GM18909 (cell line): Measurements from ENCODE around the gene RNF169.

Experiments used
- ATAC-seq: cut with Tn5 transposase; IDR thresholded peaks from one replicate; pipeline ENCODE4 v1.9.1; 2021; ENCODE audit warnings: mild to moderate bottlenecking; ENCODE audit not compliant: unreplicated experiment, poor library complexity

RNF169 gene

DNA sequence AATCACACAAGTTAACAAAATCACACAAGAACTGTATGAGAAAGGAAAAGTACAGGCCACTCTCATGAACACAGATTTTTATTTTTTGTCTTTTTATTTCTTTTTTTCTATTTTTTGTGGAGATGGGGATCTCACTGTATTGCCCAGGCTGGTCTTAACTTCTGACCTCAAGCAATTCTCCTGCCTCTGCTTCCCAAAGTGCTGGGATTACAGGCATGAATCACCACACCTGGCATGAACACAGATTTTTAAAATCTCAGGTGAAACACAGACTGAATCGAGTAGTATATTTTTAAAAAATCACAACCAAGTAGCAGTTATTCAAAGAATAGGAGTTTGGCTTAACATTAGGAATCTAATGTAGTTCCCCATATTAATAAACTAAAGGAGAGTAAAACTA lies 18.3 kb downstream of the RNF169 start:
- no peak for ATAC-seq

DNA sequence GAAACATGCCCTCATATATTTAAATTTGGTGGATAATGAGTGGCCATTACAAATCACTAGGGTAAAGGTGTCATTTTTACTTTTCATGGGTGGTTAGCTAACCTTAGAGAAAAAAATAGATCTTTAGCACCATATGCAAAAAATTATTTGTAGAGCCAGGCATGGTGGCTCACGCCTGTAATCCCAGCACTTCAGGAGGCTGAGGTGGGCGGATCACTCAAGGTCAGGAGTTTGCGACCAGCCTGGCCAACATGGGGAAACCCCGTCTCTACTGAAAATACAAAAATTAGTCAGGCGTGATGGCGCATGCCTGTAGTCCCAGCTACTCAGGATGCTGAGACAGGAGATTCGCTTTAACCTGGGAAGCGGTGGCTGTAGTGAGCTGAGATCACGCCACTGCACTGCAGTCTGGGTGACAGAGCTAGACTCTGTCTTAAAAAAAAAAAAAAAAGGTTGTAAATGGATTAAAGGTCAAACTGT lies 19.6 kb downstream of the RNF169 start:
- peak; percentile 60 for ATAC-seq

DNA sequence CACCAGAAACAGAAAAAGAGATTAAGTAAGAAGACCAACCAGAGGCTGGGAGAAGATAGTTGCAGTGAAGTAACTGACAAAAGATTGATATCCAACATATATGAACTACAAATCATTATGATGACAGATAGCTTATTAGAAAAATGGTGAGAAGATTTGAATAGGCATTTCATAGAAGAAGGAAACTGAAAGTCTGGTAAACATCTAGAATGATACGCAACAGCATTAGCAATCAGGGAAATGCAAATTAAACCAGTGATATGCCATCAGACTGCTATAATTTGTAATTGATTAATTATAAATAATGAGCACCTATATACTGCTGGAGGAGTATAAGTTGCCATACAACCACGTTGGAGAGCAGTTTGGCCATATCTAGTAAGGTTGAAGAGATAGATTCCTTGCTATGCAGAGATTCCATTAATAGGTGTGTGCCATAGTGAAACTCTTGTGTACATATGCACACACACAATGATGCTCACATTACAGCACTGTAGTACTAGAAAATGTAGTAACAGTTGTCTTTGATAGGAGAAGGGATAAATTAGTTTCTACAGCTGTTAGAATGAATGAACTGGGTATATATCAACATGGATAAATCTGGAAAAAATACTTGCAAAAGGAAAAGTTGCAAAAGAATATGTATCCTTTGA lies 20.5 kb downstream of the RNF169 start:
- ATAC-seq, result no peak

DNA sequence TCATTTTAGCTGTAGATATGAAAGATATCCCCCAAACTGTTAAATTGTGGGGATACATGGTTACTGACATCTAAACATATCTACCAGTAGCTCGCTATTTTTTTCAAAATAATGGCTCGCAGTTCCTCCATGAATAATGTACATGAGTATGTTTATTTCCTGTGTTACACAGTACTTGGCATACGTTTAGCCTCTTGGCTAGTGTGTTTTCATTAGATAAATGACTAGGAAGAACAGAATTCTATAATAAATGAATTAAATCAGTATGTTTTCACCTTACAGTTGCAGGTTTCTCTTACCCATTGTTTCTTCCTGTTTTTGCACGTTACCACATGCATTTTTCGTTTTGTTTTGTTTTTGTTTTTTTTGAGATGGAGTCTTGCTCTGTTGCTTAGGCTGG lies 21.8 kb downstream of the RNF169 start:
- no peak for ATAC-seq

DNA sequence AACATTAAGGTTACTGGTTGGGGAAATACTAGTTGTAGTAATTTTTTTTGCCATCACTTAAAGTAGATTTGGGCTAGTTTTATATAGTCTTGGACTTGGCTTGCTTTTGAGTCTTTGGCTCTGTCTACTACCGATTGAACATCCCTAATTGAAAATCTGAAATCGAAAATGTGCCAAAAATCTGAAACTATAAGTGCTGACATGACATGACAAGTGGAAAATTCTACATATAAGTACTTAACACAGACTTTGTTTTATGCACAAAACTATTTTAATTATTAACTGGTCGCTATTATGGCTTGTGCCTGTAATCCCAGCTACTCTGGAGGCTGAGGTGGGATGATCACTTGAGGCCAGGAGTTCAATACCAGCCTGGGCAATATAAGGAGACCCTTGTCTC lies 22.5 kb downstream of the RNF169 start:
- no peak for ATAC-seq

DNA sequence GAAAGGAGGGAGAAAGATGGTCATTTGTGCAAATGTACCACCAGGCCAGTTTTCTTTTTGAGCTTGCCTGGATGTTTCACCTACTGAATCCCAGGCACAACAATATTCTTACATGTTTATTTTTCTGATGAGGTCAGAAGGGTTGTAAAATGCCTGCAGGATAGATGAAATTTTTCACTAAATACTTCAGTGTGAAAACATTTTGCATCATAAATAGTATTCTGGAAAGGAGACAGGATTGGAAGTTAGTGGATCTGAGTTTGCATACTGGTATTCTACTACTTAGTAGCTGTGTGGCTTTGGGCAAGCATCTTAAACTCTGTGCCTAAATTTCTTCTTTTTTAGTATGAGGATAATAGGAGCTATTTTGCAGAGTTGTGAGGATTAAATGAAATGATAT lies 24.8 kb downstream of the RNF169 start:
- ATAC-seq, result no peak

DNA sequence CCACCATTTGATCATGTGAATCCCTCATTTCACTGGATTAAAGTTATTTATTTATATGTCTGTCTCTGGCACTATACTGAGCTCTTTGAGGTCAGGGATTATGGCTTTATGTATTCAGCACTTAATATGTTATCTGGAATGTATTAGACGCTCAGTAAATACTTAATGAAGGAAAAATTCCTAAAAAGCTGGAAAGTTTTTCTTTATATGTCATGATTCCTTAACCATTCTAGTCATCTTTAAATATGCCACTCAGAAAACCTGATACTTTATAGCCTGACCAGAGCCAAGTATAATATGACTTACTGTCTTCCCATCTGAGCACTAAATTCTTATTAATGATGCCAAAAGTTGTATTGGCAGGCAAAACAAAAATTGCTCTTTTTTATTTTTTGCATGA lies 27.1 kb downstream of the RNF169 start:
- ATAC-seq, result no peak

DNA sequence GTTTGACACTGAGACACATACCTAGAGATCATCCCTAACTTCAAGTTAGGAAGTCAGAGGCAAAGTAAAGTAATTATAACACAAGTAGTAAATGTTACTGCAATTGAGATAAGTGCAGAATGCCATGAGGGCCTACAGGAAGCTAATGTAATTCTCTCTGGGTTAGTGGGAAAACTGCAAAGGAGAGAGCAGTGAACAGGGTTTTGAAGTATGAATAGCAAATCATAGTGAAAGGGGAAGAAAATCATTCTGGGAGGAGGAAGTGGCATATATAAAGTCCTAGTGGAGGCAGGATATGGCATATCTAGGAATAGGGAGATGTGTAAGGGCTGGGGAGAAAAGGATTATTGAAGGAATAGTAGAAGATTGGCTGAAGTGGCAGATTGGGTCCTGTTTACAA lies 27.9 kb downstream of the RNF169 start:
- ATAC-seq, result no peak

DNA sequence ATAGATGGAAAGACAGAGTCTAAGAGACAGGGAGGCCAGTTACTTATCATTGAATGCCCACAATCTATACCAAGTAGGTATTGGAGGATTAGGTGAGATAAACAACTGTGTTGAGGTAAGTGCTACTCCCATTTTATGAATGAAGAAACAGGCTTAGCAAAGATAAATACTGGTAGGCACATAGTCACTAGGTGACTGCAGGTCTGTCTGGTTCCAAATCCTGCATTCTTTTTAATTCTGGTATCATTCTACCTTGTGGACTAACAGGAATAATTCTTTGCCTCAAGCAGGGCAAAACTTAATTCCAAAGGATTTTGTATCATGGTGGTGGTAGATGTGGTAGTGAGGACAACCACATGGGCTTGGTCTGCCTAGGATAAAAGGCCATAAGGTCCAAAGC lies 28.4 kb downstream of the RNF169 start:
- no peak for ATAC-seq

DNA sequence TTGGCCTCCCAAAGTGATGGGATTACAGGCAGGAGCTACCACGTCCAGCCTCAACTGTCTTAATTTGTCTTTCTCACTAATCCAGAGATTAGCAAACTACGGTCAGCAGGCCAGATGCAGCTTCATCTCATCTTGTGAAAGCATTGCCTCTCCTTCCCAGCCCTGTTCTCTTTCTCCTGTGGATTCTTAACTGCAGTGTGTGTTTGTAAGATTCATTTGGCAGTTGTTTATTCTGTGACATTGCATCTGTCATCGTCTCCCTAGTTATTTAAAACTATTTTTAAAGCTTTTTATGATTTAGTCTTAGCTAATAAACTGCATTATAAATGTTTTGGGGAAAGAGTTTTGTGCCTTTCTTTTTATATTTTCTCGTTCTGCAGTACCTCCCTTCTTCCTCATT lies 29.2 kb downstream of the RNF169 start:
- no peak for ATAC-seq

DNA sequence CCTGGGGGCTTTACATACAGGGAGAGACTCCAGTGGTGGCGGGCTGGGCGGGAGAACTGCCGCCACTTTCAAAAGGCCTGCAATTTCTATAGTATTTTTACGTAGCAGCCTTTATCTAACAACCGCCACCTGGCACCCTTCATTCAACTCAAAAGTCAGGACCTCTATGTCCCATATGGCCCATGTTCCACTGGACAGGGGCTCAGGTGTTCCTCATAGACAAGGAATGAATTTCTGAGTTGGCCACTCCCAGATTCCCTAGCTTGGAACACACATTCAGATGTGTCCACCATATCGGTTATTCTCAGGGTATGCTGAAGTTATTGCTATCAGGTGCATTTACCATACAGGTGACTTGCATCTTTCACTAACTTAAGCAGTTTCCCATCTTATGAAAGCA lies 29.9 kb downstream of the RNF169 start:
- no peak for ATAC-seq

DNA sequence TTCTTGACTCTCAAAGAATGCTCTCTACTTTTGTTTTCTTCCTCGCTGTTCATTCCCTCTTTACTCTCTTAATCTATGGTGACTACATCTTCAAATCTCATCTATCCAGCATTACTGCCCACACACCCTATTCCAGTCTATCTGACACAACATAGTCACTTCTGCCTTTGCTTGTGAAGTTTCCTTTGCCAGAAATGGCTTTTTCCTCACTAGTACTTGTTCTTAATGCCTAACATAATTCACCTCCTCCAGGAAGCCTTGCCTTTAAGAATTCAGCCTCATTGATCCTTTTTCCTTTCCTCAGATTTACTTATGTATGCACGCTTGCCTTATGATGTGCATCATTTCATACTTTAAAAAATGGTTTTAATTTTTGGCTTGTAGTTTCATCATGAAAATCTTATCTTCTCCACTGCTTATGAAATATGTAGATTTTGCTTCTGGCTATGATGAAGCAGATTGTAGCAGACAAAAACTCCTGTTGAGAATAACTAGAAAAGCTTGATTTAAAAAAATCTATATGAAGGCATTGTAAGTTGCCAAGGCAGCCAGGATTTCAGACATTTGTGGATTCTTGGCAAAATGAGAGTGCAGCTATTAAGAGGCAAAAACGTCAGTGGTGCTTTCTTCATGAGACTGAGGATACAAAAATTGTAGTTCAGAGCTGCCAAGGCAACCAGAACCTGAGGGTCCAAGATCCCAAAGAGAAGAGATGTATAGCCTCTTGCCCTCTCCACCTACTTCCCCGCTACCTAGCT lies 31.8 kb downstream of the RNF169 start:
- no peak for ATAC-seq

DNA sequence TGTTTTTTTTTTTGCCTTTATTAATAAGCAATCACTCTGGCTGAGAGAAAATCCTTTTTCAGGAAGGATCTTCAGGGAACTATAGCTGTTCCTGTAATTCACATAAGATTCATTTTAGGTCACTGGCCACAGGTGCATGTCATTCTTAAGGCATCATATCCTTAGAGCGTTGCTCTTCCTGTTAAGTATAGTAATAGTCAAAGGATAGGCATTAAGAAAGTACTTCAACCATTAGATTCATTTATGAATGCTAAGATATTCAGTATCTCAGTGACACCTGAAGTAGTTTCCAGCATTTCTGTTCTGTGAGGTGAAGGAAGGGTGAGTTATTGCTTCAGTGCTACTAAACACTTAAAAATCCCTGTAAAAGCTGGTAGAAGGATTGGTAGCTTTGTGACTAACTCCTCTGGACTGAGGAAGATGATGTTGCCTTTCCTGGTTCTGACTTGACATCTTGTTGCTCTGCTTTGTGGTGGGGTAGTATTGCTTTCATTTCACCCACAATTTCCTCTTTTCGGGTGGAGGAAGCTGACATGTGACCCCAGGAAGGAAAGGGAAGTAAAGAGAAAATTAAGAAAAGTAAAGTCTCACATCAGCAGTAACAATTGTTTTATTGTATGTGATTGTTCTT lies 34.7 kb downstream of the RNF169 start:
- peak; percentile 84 for ATAC-seq

DNA sequence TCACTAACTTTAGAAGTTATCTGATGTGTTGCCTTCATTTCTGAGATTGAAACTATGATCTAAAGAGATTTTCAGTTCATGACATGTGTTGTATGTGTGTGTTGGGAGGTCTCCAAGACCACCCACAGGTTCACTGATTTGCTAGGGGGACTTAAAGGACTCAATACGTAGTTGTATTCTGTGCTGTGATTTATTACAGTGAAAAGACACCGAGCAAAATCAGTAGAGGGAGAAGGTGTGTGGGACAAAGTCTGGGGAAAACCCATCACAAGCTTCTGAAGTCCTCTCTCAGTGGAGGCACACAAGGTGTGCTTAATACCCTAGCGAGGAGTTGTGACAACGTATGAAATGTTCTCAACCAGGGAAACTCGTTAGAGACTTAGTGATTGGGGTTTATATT lies 35.6 kb downstream of the RNF169 start:
- no peak for ATAC-seq

DNA sequence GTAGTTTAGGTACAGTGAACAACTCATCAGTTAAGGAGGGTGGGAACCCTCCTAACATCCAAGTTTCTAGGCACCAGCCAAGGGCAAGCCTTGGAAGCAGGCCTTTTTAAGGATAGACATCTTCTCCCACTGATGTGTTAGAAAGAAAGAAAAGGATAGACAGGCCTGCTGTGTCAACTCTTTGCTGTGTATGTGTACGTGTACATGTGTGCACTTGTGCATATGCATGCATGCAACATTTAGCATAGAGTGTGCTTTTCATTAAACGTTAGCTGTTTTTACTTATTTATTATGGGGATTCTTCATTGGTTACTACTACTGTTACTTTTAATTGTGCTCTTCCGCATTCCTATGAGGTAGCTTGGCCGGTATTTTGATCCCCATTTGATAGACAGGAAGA lies 36.1 kb downstream of the RNF169 start:
- ATAC-seq, result no peak

DNA sequence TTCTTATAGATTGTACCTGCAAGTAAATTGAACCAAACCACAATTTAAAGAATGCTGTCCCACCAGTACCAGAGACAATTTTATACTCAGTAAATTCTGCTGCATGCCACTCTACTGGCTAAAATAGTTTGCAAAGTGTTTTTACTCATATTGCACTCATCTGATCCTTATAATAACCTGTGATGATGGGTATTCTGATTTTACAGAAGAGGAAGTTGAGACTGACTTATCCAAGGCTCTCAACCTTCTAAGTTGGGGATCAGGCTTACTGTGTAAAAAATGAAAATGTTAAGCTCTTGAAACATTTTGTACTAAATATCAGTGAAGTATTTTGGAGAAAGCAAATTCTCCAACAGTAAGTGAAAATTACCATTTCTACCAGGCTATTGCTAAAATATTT lies 37.9 kb downstream of the RNF169 start:
- ATAC-seq, result no peak

DNA sequence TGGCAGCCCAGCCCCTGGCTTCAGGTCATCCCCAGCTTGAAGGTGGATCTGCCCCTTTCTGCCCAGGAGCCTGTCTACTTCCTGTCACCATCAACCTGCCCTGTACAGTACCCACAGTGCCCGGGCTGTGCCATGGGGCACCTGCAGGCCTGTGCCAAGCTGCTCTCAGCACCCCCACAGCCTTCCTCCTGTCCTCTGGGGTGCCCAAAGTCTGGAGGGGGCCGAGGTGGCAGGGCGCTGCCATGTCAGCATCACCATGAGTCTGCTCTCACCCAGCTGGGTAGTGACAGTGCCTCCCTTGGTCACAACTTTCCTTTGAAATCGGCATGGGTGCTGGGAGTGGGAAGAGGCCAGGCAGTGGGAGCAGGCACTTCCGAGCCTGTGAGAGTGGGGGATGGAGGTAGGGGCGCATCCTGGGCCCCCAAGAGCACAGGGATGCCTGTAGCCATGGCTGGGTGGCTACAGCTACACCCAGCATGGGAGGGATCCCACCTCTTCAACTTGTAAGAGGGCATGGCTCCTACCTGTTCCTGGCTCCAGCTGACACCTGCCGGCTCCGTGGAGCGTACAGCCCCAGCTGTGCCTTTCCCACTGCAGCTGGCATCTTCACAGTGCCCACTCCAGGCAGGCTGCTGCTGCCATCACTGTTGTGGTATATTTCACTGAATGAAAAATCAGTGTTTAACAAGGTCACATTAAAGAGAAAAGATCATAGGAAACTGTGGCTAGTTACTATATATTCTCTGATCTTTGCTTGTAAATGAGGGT lies 42.9 kb downstream of the RNF169 start:
- no peak for ATAC-seq

DNA sequence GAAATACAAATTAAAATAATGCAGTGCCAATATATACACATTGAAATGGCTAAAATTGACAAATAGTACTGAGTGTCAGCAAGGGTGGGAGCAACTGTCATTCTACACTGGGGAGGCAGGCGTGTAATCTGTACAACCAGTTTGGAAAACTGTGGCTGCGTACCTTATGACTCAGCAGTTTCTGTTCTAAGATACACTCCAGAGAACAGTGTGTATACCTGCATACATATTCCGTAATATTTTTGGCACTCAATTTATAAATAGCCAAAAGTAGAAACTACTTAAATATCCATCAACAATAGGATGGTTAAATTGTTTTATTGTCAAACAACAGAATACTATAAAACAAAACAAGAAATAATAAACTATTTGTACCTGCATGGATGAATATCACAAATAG lies 57.6 kb downstream of the RNF169 start:
- no peak for ATAC-seq

DNA sequence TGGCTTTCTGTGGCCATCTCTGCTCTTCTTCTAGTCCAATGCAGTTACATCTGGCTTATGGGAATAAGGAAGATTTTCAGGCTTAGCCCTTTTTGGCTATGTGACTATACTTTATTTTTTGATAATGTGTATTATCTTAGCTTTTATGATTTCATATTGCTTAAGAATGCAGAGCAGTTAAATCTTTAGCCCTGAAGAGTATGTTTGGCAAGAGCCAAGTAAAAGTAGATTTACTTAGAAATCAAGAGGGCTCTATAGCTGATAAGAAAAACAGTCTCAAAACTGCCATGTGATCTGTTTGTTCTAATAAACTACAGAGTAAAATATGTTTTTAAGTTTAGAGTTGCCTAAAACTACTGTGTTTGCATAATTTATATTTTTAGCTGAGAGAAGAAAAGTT lies 61.2 kb downstream of the RNF169 start:
- ATAC-seq, result no peak

DNA sequence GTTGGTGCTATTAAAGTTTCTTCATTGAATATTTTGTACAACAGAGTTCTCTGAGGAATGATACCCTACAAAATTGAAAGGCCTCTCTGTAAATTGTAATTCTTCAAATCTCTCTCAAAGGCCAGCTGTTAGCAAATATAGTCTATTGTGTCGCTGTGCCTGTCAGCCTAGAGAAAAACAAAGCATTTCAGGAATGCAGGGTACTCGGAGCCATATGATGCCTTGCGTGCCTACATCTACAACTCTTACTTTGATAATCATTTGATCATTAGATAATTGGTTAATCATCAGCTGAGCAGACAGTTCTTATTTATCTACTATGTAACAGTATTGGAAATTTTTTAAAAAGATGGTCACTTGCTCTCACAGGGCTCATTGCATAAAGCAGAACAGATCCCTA lies 67.3 kb downstream of the RNF169 start:
- ATAC-seq, result no peak

DNA sequence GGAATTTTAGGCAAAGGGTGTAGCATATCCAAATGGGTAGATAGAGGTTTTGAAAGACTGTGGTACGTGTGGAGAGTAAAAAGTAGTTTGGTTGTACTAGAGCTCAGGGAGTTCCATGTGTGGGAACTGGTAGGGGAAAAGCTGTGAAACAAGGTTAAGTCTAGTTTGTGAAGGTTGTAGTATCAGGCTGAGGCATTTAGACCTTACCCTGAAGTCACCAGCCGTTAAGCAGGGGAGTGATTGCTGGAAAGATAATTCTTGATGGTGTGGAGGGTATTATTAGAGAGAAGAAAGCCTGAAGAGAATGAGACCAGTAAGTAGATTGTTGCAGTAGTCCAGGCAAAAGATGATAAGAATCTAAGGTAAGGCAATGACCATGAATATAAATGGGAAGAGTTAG lies 68.0 kb downstream of the RNF169 start:
- ATAC-seq, result no peak
